Neural progenitor cell (in vitro differentiated cells): Measurements from ENCODE around the gene SH2B2.

Experiments used
- EZH2 ChIP-seq: fragments of 200-600 bp; sonication (generic); IDR thresholded peaks from 2 replicates; pipeline ENCODE4 v1.6.1; 2017; ENCODE audit warnings: antibody characterized with exemption, mild to moderate bottlenecking, moderate library complexity
- TF ChIP-seq, protein P1 (sequence below): fragments of 200-600 bp; sonication (generic); IDR thresholded peaks from 2 replicates; pipeline ENCODE4 v1.5.1; 2017; ENCODE audit warnings: antibody characterized with exemption, mild to moderate bottlenecking

DNA sequence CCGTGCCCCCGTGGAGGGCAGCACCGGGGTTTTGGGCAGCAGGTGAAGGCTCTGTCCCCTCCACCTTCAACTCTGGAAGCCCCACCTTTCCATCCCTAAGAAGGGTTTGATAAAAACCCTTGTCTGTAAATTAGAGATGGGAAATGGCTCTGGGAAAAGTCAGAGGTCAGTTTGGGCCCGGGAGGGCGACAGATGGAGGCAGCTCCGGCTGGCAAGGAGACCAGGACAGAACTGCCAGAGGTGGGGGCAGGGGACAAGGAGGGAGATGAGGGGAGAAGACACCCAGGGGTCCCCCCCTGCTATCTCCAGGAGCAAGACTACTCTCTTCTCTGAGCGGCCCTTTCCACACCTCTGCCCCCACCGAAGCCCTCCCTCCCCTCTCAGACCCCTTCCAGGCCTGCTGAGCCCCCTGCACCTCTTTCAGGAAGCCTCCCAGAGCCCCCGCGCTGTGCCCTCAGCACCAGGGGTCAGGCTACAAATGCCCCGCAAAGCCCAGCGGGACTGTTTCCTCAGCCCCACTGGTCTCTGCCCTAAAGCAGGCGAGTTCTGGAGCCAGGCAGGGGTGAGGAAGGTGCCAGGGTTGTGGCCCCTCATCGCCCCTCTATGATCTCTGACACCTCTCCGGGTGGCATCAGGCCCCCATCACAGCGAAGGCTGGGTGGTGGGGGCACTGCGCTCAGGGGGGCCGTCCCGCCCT, 980 bp upstream of the SH2B2 start:
- TF ChIP-seq, protein P1, sequence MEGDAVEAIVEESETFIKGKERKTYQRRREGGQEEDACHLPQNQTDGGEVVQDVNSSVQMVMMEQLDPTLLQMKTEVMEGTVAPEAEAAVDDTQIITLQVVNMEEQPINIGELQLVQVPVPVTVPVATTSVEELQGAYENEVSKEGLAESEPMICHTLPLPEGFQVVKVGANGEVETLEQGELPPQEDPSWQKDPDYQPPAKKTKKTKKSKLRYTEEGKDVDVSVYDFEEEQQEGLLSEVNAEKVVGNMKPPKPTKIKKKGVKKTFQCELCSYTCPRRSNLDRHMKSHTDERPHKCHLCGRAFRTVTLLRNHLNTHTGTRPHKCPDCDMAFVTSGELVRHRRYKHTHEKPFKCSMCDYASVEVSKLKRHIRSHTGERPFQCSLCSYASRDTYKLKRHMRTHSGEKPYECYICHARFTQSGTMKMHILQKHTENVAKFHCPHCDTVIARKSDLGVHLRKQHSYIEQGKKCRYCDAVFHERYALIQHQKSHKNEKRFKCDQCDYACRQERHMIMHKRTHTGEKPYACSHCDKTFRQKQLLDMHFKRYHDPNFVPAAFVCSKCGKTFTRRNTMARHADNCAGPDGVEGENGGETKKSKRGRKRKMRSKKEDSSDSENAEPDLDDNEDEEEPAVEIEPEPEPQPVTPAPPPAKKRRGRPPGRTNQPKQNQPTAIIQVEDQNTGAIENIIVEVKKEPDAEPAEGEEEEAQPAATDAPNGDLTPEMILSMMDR = no peak
- no peak for TF ChIP-seq EZH2
